NCI-H2227 (cell line): ENCODE measurements around the gene CDR2L.
"Not testable (repeated sequence)": the region's sequence is repeated elsewhere in the genome, so short reads cannot be mapped to it uniquely, and the experiment has no call there.

Experiments used
- DNase-seq: peaks from one replicate; lab custom pipeline; 2025; ENCODE audit not compliant: unreplicated experiment; lab: John Stamatoyannopoulos, UW

CDR2L gene

DNA sequence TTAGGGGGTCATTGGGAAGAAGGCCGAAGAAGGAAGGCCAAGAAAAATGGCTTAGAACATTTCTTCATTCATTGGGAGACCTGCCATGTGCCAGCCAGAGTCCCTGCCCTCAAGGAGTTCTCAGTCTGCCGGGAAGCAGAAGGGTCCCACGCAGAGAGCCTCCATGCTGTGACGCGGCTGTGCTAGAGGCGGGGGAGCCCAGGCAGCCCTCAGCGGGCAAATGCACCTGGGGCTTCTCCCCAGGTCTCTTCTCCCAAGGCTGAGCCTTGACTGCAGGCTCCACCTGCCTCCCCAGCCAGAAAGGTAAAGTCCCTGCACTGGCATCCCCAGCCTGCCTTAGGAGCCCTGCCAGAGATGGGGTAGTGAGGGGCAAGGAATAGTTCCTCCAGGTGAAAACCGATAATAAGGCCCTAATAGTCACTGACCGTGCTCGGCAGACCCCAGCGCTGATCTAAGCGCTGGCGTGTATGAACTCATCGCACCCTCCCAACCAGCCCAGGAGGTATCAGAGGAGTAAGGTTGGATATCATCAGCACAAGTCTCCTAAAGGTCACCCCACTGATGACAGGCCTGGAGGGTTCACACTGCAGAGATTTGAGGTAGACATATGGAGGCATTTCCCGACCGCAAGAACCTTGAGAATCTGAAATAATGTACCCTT, 6.0 kb upstream of the CDR2L start:
- DNase-seq: no peak

DNA sequence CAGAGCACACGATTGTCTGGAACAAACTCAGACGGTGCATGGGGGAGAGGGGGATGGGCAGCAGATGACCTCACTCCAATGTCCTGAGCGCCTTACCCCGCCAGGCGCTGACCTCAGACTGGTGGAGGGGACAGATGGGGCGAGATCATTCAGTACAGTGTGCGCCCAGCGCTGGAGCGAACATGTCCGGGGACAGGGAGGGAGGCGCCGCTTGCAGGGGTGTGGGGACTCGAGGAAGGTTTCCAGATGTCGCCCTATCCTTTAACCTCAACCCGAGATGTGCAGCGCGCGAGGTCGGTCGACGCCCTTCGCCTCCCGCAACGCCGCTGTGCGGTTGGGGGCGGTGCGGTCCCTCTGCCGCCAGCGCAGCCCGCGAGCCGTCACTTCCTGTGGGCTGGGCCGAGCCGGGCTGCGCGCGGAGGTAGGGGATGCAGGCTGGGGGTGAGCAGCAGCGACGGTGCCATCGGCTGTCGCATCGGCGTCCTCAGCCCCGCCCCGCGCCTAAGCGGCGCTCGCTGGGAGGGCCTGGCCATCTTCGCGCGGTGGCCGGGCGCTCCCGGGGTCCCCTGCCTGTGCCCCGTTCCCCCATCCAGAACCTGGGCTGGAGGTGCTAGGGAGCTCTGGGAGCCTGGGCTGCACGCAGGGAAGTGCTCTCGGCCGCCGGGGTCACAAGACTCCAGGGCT, 5.3 kb upstream of the CDR2L start:
- DNase-seq: peak; percentile 92

GRCh38 chr17:74982663-74983313, 4.6 kb upstream of the CDR2L start:
- peak; percentile 36 for DNase-seq

- DNase-seq: no peak
Measured at GRCh38 chr17:74986206-74986576, 1.2 kb upstream of the CDR2L start.

DNA sequence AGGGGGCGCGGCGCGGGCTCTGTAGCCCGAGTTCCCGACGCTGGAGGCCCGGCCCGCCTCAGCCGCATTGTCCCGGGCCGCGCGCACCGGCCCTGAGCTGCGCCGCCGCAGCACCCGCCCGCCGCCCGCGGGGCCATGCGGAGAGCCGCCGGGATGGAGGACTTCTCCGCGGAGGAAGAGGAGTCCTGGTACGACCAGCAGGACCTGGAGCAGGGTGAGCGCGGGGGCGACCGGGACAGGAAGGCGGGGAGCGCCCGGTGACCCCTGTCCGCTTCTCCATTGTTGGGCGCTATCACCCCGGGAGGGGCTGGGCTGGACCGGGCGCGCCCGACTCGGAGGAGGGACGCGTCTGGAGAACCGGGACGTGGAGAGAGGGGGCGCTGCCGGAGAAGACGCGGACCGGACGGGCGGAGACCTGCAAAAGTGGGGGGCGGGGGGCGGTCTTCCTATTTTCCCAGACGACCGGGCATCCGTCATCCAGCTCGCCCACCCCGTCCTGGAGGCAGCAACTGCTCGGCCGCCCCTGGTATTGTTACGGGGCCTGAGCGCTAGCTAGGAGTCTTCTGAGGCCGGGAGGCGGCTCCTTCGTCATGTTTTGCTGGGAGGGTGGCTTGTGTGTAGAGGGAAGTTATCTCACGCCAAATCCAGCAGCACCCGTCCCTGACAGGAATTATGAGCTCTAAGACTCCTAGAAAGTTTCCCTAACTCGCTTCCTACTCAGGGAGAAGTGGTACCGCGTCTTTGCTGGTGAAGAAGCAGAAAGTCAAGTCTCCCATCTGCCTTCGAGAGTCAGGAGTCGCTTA, 678 bp downstream of the CDR2L start:
- peak; percentile 77 for DNase-seq

DNA sequence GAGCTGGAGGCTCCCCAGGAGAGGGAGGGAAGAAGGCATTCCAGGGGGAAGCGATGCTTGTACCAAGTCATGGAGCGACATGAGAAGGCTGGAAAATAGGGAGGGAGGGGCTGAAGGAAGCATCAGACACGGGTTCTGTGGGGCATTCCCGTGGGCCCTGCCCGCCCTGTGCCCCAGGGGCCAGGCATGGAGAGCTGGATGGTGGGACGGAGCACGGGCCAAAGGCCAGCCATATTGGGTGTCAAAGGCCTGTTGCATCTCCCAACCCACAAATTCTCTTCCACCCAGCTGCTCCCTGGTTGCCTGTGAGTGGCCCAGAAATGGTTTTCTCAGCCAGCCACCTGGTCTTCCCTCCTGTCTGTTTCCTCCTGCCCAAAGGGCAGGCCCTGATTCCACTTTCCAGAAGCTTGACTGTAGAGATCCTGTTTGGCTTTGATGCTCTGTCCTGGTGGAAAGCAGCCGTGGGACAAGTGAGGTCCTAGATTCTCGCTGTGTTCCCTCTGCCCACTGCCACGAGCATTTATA, 3.2 kb downstream of the CDR2L start:
- DNase-seq: no peak

DNA sequence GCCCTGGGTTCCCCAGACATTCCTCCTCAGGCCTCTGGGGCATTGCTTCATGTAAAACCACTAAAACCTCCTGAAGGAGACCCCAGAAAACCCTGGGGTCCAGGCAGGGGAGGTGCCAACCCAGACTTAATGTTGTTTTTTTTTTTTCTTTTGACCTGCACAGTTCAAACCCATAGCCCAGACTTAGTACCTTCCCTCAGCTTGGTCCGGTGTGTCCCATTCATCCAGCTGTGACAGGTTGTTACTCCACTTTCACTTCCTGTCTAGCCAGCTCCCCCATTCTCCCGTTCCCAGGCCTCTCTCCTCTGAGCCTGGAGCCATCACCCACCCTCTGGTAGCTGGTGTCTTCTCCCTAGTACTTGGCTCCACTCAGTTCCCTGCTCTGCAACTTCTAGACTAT, 4.8 kb downstream of the CDR2L start:
- DNase-seq: no peak

DNA sequence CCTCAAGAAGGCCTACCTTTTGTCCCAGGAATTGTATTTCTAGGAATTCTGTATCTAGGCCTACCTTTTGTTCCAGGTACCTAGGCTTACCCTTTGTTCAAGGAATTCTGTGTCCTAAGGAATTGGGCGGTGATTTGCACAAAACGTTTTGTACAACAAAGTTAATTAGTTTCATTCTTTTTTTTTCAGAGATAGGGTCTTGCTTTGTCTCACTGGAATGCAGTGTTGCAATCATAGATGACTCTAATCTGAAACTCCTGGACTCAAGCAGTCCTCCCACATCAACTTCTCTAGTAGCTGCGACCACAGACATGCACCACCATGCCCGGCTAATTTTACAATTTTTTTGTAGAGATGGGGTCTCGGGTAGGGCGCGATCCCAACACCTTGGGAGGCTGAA, 7.0 kb downstream of the CDR2L start:
- DNase-seq: no peak

DNA sequence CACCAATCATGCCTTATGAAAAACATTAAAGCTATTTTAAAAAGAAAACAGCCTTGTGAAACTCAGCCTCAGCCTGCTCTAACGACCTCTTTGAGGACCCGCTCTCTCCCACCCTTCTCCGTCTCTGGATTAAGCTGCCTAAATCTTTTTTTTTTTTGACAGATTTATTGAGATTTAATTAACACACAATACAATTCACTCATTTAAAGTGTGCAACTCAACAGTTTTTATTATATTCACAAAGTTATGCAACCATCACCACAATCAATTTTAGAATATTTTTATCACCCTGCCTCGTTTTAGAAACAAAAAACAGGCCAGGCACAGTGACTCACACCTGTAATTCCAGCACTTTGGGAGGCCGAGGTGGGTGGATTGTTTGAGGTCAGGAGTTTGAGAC, 8.4 kb downstream of the CDR2L start:
- DNase-seq: no peak

DNA sequence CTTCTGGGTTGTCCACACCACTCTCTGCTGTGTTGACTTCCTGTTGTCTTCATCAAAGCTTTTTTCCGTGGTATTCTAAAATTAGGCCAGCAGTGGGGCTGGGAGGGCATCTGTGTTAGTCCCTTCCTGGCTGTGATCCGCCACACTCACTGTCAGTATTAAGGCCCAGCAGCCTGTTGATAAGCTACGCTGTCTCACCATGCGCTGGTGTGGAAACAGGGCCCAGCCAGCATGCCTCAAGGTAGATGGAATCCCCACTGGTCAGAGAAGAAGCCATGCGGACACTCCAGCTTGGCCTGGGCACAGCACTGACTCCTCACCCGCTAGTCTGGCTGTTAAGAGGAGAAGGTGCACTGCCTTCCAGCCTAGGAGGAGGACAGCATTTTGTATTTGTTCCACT, 11.4 kb downstream of the CDR2L start:
- DNase-seq: no peak

GRCh38 chr17:74999523-74999922, 12.1 kb downstream of the CDR2L start:
- DNase-seq: no peak

DNA sequence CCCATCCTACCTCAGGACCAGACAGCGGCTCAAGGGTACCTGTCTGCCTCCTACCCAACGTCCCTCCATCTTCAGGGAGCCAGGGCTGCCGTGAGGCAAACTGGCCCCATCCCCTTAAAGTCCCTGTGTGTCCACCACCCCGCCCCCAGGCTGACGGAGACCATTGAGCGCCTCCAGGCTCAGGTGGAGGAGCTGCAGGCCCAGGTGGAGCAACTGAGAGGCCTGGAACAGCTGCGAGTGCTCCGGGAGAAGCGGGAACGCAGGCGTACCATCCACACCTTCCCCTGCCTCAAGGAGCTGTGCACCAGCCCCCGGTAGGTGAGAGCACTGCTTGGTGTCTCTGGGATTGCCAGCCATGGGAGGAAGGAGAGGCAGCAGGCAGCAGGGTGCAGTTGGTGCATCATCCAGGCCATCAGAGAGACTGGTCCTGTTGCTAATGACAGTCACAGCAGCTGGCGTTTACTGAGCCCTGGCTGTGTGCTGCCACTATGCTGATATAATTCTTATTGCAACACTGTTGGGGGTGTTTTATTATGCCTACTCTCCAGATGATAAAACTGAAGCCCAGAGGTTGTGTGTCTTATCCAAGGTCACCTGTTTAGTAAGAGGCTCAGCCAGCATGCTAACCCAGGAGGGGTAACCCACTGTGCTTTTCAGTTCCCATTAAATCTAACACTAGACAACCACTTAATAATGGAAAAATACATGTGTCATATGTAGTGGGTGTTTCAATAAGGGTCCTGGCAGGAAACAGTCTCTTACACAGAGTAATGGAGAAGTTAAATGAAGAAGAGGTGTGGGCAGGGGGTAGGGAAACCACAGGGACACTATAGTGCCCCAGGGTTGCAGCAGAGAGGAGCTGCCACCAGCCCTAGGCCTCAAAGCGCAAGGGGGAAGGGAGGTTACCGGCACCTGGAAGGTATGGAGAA, 14.7 kb downstream of the CDR2L start:
- DNase-seq: no peak

DNA sequence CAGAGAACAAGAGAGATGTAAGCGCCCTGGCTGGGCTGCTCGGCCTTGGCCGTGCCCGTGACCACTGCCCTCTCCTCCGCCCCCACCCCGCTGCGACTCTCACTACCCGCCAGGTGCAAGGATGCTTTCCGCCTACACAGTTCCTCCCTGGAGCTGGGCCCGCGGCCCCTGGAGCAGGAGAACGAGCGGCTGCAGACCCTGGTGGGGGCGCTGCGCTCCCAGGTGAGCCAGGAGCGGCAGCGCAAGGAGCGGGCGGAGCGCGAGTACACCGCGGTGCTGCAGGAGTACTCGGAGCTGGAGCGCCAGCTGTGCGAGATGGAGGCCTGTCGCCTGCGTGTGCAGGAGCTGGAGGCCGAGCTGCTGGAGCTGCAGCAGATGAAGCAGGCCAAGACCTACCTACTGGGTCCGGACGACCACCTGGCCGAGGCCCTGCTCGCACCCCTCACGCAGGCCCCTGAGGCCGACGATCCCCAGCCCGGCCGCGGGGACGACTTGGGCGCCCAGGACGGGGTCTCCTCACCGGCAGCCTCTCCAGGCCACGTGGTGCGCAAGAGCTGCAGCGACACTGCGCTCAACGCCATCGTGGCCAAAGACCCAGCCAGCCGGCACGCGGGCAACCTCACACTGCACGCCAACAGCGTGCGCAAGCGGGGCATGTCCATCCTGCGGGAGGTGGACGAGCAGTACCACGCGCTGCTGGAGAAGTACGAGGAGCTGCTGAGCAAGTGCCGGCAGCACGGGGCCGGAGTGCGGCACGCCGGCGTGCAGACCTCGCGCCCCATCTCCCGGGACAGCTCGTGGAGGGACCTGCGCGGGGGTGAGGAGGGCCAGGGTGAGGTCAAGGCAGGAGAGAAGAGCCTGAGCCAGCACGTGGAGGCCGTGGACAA, 15.9 kb downstream of the CDR2L start:
- no peak for DNase-seq

- no peak for DNase-seq
Measured at GRCh38 chr17:75003957-75004355, 16.5 kb downstream of the CDR2L start.

DNA sequence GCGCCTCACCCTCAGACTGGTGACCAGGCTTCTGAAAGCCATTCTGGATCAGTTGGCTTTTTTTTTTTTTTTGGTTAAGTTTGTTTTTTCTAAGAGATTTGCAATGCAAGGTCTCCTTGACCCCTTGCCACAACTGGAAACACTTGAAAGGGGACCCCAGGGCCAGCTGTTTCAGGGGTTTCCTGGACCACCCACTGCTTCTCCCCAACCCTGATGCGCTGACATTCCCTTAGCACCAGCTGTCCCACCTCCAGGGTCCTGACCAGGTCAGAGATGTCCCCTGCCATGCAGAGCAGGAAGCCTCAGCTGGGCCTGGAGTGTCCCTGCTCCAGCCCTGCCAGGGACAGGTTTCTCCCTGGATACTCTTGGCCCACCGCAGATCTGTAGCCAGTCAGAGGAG, 16.9 kb downstream of the CDR2L start:
- no peak for DNase-seq

DNA sequence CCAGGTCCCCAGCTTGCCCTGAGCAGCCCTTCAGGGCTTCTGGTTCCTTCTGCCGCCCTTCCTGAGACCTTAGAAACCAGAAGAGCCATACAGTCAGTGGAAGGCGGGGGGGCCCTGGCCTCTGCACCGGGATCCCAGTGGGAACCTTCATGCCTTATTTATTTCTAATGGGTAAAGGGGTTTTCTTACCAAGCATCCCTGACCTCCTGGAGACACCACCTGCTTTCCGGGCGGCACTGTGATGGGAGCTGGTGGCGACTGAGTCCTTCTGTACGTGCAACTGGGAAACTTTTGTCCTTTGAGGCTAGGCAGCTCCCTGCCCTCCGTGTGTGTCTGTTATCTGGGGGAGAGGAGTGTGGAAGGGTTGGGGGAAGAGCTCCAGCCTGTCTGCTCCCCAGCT, 17.9 kb downstream of the CDR2L start:
- no peak for DNase-seq

GRCh38 chr17:75006084-75006483, 18.7 kb downstream of the CDR2L start:
- not testable (repeated sequence) for DNase-seq

DNA sequence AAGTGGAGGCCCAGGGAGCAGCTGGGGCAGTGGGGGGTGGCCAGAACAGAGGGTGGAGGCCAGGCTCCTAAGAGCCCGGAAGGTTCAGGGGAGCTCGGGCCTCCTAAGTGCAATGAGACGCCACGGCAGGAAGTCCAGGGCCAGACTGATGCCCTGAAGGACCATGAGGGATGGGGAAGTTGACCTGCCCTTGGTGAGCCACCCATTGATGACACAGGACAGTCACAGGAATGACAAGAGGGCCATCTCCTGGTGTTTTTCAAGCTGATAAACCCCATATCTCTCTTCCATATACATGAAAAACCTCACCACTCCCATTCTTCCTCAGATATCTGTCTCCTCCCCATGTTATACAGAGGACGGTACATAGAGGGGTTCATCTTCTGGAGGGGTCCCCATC, 19.2 kb downstream of the CDR2L start:
- no peak for DNase-seq

- no peak for DNase-seq
Measured at GRCh38 chr17:75008373-75008772, 20.9 kb downstream of the CDR2L start.
